HUDEP-2 (cell line): ENCODE data around the gene NUCB2.

Experiments used
- DNase-seq, 76 experiments: peaks; one replicate each; lab custom pipeline; 2025; ENCODE audit not compliant: unreplicated experiment in 76 of 76; lab: John Stamatoyannopoulos, UW

Gene NUCB2

DNA sequence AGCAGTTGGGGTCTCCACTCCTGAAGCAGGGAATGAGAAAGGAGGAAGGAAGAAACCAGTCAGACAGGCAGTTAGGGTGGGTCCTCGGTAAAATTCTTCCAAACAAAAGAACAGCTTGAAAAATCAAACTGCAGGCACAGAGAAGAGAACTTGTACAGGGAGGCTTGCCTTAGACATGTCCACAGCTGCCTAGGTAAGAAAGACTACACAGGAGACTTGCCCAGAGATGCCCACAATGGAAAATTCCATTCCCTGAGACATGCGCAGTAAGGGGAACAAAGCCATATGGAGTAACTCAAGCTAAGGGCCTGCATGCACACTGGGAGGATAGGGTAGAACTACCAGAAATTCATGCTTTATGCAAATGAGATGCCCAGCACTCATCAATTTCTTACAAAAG, 102.1 kb downstream of the NUCB2 start:
- DNase-seq = no peak

- DNase-seq = no peak
Observed at GRCh38 chr11:17379383-17380180, 103.0 kb downstream of the NUCB2 start.

DNA sequence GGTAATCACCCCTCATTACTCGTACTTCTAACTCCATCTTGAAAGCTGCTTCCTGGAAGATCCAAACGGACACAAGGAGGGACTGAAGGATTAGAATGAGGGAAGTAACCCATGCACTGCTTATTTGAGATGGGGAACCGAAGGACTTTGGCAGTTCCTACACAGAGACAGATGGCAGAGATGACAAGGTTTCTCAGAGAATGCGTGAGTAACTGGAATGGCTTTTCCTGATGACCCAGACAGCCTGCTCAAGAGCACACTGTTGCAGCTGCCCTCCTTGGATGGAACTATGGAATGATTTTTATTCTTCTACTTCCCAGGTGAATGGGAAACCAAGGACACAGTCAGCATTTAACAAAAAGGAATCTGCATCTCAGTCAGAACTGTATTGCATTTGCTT, 104.6 kb downstream of the NUCB2 start:
- DNase-seq = no peak
